Glomerular visceral epithelial cell (primary cell): ENCODE results near the gene P2RX3.
A peak's percentile ranks its signal among the peaks of the same experiment; 100 is the strongest.

Experiments used
- DNase-seq: peaks from one replicate; pipeline ENCODE4 v3.0.0-alpha.2; 2016; ENCODE audit errors: extremely low spot score

P2RX3 gene

DNA sequence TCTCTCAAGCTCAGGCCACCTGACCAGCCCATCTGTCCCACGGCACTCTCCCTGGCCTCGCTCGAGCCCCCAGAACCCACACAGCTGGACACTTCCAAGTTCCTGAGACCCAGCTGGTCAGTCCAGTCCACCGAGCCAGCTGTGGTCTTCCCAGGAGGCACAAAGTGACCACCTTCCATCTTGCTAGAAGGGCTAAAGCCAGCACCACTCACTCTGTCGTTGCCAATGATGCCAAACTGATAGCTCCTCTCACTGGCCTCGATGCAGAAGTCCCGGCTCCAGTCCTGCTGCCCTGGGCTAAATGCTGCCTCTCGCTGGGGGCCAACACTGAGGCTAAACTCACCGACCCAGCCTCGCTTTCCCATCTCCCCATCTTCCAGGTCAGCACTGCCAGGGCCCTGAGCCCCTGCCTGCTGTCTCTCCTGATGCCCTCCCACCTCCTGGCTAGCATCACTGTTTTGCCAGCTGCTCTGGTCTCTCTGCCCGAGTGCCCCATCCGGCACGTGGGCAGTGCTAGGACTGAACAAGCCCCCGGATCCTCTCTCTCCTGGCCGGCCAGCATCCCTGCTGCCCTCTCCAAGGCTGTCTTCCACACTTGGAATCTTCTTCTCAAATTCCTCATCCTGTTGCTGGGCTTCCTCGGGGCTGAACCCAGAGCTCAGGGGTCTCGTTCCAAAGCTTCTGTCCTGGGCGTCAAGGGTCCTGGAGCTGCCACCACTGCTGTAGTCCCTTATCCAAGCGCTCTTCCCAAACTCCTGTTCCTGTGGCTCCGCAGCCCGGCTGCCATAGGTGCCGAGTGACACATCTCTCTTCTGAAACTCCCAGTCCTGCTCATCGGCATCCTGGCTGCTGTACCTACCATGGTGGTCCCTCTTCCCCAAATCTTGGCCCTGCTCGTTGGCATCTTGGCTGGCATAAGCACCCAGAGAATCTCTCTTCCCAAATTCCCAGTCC, 28.8 kb upstream of the P2RX3 start:
- no peak for DNase-seq

DNA sequence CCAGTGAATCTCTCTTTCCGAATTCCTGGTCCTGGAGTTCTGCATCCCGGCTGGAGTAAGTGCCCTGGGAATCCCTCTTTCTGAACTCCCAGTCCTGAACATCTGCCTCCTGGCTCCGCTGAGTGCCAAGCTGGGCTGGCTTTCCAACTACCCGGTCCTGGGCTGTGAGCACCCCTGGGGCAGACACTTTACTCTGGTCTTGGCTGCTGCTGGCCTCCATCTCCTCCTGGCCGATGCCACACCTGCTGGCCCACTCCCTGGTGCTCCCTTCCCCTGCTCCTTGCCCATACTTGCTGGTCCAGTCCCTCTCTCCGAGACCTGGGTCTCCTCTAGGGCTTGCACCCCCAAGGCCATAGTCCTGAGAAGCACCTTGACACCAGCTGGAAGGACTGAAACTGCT, 28.1 kb upstream of the P2RX3 start:
- no peak for DNase-seq

DNA sequence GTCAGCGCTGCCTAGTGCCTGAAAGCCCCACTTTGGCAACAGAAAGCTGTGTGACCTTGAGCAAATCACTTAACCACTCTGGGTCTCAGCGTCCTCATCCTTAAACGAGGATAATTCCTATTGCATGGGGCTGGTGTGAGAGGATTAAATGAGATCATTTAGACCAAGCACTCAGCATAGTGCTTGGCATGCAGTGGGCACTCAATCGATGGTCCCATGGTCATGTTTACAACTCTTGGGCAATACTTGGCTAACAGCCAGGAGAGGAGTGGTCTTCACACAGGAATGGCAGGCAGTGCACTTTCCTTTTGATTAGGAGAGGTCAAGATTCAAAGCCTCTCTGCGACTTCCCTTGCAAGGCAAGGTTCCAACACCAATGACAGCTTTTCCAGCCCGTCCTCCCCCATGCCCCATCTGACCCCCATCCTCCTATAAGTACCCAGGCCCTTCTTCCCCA, 27.5 kb upstream of the P2RX3 start:
- DNase-seq = no peak

DNA sequence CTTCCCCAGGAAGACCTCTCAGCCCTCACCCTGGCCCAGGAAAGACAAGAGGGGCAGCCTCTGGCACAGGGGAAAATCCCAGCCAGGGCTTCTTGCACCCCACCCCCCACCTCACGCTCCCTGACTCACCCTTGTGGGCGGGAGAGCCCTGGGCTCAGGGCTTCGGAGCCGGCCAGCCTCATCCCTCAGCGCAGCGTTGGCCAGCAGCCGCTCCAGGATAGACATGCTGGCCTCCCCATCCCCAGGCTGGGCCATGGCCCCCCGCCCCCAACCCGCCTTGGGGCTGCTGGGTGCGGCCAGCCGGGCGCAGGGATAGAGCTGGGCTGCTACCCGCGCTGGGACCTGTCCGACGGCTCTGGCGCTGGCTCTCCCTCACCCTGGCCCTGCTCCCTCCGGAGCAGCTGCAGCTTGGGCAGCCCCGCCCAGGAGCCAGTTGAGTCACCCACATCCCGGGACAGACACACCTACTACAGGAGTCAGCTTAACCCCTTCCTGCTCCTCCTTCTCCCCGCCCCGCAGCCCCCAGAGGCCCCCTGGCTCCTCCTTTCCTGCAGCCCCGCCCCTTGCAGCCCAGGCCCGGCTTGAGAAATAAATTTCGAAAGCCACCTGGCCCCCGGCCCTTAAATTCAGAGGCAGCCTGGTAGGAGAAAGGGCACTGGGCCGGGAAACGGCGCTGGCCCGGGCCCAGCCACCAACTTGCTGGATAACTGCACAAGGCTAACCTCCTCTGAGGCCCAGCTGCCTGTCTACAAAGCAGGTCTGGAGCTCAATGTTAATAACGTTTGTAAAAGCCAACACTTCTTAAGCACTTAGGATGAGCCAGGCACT, 26.8 kb upstream of the P2RX3 start:
- peak; percentile 97 for DNase-seq

DNA sequence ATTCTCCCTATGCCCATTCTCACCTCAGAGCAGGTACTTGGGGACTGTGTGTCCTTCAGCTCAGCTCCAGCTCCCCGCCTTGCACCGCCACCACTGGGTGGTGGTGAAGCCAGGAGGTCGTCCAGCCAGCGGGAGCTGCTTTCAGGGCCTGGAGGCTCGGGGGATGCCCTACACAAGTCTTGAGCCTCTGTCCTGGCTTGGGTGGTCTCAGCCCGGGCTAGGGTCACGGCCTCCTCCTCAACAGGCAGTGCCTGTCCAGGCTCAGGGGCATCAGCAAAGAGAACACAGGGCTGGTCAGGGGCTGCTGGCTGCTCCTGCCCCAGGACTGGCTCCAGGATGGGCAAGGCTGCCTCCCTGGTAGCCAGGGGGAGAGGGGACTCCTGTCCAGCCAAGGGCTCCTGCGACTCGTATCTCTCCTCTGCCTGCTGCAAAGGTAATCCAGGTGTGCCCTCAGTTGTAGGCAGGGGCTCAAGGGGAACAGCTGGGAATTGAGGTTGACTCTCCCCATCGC, 25.6 kb upstream of the P2RX3 start:
- DNase-seq = no peak

DNA sequence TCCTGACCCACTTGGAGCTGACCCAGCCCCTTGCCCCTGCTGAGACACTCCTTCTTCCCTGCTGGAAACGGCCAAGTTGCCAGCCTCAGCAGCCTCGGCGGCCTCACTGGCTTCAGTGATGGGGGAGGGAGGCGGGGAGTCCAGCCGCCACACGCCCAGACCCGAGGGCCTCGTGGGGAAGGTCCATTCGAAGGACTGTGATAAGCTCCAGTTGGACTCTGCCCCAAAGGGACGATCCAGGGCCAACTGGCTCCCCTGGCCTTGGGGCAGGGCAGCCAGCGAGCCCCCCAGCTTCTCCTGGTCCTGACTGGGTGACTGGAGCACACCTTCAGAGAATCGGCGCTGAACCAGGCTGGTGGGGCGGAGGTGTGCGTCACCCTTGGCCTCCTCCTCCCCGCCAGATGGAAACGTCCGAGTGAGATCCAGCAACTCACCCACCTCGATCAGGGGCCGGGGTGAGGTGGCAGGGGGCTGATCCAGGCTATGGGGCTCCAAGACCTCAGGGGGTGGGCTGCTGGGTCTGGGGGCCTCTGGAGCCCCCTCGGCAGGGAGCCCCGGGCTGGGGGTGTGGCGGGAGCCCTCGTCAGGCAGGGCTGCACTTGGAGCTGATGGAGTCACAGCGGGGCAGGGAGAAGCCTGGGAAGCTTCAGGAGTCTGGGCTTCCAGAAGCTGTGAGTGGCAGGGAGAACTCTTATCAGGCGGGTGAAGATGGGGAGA, 24.9 kb upstream of the P2RX3 start:
- DNase-seq = no peak

DNA sequence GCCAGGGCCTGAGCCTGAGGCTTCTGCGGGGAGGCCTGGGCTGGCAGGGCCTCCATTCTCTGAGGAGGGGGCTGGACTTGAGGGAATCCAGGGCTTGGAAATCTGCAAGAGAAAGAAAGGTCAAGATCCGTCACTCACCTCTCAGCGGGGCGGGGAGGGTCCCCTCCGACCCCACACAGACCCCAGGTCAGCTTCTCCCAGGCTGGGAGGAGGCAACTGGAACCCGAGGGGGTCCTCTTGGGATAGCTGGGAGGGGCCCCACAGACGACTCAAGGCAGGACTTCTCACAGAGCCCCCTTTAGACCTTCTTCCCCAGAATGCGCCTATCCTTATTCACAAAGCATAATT, 24.4 kb upstream of the P2RX3 start:
- no peak for DNase-seq

DNA sequence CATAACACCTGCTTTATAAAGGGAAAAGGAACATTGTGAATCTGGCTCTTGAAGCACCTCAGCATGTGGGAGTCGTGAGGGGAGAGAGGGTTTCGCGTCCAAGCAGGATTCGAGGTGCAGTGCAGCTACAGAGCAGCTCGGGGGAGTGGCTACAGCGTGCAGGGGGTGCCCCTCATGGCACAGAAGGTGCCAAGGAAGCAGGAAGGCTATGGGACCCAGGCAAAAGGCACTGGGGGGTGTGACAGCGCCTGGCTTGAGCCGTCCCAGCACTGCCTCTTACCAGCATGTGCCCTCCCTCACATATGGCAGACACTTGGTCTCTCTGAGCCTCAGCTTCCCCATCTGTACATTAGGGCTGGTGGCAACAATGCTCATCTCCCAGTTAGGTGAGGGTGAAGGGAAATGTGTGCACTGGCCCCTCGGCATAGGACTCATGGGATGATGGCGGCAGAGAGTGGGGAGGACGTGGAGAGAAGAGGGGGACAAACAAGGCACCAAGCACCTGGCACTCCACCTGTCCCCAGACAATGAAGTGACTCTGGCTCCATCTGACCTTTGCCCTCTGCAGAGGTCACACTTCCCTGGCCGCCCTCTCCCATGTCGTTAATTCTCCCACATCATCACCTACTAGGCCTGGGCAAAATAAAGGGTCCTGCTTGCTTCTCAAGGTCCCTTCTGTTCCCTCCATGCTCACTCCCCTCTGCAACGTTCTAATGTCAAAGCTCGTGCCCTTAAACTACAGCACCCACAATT, 23.8 kb upstream of the P2RX3 start:
- DNase-seq = no peak

DNA sequence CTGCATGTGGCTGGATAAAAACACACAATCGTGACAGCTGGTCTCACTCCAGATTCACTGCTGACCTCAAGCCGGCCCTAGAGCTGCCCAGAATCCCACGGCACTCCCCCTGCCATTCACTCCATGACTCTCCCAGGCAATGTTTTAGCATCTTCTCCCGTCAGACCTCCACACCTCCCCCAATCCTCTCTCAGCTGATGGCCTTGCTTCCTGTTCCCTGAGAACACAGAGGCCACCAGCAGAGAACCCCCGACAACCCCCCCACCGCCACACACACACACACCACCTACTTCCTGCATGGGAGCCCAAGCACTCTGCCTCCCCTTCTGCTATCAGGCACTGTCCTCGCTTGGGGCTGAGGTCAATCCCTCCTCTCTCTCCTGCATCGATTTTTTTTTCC, 22.7 kb upstream of the P2RX3 start:
- DNase-seq = peak; percentile 42

DNA sequence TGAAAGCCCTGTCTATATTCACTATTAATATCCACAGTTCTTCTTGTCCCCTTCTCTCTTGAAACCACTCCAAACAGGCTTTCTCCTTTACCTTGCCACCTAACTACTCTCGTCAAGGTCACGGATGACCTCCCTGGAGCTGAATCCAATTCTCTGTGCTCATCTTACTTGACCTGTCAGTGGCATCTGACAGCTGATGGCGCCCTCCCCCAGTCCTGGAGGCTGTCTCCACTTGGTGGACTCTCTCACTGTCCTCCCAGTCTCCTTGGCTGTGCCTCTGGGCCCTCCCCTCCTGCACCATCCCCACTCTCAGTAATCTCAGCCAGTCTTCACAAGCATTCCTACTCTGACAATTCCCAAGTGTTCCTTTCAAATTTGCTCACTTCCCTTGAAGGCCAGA, 22.1 kb upstream of the P2RX3 start:
- DNase-seq = no peak

DNA sequence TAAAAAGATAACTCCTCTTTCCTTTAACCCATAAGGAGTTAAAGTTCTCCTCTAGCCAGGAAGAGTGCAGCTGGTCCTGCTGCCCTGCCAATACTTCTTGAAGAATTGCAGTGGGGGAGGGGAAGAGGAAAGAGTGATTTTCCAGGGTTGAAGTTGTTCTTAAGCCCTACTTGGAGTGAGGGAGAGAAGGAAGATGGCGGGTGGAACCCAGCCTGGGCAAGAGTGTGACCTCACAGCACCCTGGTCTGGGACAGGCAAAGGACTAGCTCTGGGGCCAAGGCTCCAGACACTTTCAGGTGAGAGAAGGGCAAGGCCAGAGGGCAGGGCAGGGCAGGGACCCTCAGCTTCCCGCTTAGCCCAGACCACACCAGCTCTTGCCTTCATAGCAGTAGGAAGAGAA, 20.0 kb upstream of the P2RX3 start:
- no peak for DNase-seq

DNA sequence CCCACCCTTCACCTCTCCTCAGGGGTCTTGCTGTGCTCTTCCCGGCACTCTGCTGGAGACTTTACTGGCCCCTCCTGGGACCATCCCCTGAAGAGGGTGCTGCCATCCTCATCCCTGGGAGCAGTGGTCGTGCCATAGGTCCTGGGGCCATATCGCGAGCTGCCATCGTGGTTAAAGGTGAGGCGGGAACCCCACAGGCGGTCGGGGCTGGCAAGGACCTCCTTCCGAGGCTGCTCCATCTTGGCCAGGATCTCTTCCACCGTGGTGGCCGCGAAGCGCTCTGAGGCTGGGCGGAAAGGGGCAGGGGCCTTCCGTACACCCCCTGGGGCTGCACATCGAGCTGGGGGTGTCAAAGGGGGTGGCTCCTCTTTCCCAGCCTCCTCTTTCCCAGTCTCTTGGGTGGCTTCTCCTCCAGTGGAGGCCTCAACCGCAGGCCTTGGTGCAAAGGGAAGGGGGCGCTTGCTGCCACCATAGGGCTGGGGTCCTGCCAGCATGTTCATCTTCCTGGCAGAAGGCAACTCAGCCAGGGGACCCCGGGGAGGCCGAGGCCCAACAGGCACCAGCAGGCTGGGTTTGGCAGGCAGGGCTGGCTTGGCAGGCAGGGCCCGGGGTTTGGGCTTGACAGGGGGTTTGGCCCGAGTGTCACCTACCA, 18.0 kb upstream of the P2RX3 start:
- DNase-seq = no peak

DNA sequence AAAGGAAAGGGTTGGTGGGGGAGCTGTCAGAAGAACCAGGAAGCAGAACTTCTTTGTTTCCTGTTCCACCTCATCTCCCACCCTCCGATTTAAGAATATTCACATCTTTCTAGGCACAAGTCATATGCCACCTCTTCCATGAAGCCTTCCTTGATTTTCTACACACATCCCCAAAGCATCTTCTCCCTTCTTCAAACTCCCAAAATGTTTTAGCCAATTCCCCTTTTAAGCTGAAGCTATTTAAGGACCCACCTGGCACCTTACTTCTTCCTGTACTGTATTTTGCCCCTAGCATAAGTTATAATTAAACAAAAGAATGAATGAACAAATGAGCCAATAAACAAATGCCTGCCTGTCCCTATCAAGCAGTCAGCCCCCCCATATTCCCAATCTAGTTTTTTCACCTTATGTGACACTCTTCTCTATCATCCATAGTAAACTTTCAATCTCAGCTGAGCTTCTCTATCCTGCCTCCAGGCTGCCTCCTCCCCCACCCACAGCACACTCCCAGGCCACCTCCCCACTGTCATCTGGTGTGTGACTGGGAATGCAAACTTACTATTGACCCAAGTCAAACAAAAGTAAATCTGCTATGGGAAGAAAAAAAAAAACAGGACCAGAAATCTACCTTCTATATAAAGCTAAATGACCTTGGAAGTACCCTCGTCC, 17.3 kb upstream of the P2RX3 start:
- DNase-seq = no peak

DNA sequence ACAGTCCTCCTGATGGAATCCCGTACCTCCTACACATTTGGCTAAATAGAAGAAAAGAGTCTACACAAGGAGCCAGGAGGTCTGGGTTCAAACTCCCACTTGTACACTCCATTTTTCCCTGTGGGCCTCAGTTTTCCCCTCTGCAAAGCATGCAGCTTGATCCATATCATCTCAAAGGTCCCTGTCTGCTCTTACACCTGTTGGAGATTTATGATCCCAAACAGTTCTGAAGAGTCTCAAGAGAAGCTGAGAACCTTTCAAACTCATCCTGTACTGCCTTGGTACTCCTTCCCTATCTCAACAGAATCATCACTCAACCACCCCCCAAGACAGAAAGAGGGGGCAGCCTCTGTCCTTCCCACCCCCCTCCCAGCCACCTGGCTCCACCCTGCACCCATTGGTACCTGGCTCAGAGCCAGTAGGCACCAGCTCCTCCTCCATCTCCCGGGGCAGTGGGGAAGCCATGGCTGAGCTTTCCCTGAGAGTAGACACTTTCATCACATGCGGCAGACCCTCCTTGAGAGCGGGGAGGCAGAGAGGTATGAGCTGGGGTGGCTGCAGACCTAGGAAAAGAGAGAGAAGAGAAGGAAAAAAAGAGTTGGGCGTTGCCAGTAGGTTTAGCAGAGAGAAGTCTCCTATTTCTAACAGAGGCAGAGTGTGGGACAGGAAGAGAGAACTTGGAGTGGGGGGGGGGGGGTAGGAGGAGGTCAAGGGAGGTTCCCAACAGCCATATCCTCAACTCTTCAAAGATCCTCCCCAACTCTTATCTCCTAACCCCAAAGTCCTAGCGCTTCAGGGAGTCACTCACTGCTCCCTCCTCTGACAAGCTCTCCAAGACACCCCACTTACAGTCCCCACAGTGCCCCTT, 16.5 kb upstream of the P2RX3 start:
- DNase-seq = peak; percentile 35

DNA sequence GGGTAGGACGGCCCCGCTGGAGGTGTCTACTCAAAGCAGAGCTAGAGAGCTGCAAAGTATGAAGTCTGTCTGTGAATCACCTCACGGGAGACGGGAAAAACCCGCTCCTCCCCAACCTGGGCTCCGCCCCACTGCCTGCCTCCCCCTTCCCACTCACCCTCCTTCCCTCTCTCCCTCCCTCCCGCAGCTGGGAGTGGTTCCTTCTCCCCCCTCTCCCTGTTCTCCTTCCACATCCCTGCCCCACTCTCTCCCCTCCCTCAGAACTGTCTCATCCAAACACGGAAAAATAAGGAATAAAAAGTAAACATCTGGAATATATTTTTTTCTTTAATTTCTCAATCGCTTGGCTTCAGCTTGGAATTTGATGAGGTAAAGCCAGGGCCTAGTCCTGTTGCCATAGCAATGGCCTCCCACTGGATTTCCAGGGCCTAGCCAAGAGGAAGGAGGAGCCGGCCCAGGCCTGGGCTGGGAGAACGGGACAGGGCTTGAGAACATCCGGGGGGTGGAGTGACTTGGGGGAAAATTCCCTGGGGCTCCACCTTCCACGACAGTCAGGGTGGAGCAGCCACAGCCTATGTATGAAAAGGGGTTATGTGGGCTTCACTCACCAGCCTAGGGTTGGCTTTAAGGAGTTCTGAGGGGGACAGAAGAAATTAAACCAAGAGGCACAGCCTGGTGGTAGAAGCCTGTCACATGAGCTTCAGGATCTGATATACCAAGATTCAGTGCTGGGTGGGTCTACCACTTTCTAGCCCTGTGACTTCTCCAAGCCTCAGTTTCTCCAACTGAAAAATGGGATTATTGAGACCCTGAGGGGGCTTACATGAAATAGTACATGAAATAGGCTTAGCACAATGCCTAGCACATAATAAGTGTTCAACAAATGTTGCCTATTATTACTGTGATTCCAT, 15.6 kb upstream of the P2RX3 start:
- peak; percentile 96 for DNase-seq

DNA sequence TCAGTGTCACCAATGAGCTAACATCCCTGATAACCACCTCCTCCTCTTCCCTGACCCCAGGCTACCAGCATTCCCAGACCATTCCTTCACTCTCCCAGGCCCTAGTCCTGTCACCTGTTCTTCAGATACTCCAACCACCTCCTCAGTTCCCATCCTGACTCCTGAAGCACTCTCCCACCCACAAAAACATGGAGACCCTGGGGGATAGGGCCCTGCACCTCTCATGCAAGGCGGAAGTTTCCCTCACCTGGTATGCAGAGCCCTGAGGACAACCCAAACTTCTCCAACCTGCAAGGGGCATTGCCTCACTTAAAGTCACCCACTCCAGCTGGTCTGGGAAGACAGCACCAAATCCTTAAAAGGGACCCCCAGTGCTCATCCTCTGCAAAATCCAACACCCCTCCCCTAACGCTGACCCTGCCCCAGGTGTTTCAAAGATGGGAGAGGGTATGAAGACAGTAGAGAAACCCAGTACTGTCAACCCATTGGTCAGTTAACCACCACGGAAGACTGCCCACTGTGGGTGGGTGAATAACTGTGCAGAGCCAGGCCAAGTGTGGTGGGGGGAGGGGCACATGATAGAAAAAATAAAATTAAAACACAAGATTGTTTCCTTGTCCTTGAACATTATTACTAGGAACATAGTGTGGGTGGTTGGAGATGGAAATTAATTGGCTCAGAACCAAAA, 14.8 kb upstream of the P2RX3 start:
- DNase-seq = no peak

DNA sequence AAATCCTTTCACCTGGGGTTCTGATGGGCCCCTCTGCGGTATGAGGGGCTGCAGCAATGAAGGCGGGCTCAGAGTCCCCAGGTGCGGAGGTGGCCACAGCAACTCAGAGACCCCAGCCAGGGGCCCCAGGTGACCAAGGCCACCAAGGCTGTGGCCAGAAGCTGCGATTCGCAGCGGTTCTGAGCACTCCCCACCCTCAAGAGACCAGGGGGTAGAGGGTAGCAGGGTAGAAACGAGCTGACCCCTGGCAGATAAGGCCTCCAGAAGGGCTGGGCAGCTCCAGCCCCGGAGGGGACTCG, 14.3 kb upstream of the P2RX3 start:
- no peak for DNase-seq
